HT-29 (cell line): ENCODE data around the gene STYXL2. TPM values are rescaled to one million over a fixed set of nuclear protein-coding genes. Genes with fewer than 3 reads are reported as not detected.

ENCODE experiments used
- DNase-seq: peaks from one replicate; pipeline ENCODE4 v3.0.0-alpha.2; 2015; ENCODE audit warnings: low spot score
- total RNA-seq: library from RNA; depleted of rRNA; stranded (reverse); fragments of >200 nt; shearing (Covaris generic); gene quantifications from 2 replicates; pipeline ENCODE4 v1.2.3, GENCODE V29; 2014; rRNA removed

STYXL2 gene
- total RNA-seq, 1 experiment from 2014 or later: not detected

- no peak for DNase-seq
These were observed 41.5 kb downstream of the STYXL2 start for GRCh38 chr1:167135281-167135840.

- no peak for DNase-seq
These were observed 42.3 kb downstream of the STYXL2 start for GRCh38 chr1:167136191-167136614.

- no peak for DNase-seq
These were observed 42.9 kb downstream of the STYXL2 start for GRCh38 chr1:167136806-167137205.

- DNase-seq: no peak
These were observed 43.5 kb downstream of the STYXL2 start for GRCh38 chr1:167137332-167137781.

GRCh38 chr1:167137793-167138510, 44.1 kb downstream of the STYXL2 start:
- no peak for DNase-seq

- no peak for DNase-seq
These were observed 44.8 kb downstream of the STYXL2 start for GRCh38 chr1:167138703-167139102.

- DNase-seq: no peak
These were observed 48.1 kb downstream of the STYXL2 start for GRCh38 chr1:167141963-167142362.

Other genes with a start within 250 kb of the STYXL2 start
- gene TADA1, start 217.8 kb upstream of the STYXL2 start, total RNA-seq: 5.7 and 7.2 TPM in 2 replicates
- gene ILDR2, start 118.5 kb upstream of the STYXL2 start, total RNA-seq: 0.05 and 0.48 TPM in 2 replicates
- not detected in 2 replicates for gene MAEL, start 104.8 kb upstream of the STYXL2 start, total RNA-seq
- 2.9 and 3.1 TPM in 2 replicates for gene GPA33, start 3.7 kb upstream of the STYXL2 start, total RNA-seq
- gene POU2F1, start 126.8 kb downstream of the STYXL2 start, total RNA-seq: 5.9 and 9.0 TPM in 2 replicates